ENCODE results near the gene CASK.
"Not testable (repeated sequence)": the region's sequence is repeated elsewhere in the genome, so short reads cannot be mapped to it uniquely, and the experiment has no call there.

GRCh38 chrX:41646201-41646600 is 277.2 kb downstream of the CASK start:
- TF ChIP-seq CTCF (IDR thresholded peaks at IDR 0.05; ENCODE audit: poor library complexity); EZH2 (IDR thresholded peaks at IDR 0.05; ENCODE audit: borderline replicate concordance): not testable (repeated sequence)
